ENCODE results near the gene EEF1B2.
"Not testable (repeated sequence)": the region's sequence is repeated elsewhere in the genome, so short reads cannot be mapped to it uniquely, and the experiment has no call there.

Gene EEF1B2
- 231 to 604 (median 383) reads per million in 4 experiments for total RNA-seq

DNA sequence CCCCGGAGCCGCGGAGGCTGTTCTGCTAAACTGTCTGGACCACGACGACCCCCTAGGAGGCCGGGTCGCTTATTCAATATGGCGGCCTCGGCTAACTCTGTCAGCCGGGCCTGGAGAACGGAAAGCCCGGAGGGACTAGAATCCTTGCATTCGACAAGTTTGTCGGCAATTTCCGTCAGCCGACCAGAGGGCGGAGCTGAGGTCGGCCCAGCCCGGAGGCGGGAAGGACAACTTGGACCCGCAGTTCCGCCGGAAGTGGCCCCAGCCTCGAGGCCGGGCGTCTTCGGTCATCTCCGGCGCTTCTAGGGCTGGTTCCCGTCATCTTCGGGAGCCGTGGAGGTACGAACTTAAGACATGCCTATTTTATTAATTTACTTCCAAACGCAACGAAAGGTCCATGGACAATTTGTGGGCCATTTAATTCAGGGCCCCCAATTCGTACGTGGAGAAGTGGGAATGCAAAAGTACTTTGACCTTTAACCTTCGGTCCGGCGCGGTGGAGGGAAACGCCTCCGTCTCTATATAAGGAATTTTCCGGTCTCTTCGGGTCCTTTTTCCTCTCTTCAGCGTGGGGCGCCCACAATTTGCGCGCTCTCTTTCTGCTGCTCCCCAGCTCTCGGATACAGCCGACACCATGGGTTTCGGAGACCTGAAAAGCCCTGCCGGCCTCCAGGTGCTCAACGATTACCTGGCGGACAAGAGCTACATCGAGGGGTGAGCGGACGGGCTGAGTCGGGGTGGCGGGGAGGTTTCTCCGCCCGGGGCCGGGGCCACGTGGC, at the start of gene EEF1B2, which contains the start of gene NDUFS1:
Gene EEF1B2 (plus strand): TSS at position 550 of the 779 bp plus-strand sequence. CDS start 85 bp downstream, at position 635.
Gene NDUFS1 (minus strand): TSS at position 99 of the 779 bp plus-strand sequence. CDS start 5,766 bp downstream, outside the sequence.
- peak; percentile 93 for DNase-seq

DNA sequence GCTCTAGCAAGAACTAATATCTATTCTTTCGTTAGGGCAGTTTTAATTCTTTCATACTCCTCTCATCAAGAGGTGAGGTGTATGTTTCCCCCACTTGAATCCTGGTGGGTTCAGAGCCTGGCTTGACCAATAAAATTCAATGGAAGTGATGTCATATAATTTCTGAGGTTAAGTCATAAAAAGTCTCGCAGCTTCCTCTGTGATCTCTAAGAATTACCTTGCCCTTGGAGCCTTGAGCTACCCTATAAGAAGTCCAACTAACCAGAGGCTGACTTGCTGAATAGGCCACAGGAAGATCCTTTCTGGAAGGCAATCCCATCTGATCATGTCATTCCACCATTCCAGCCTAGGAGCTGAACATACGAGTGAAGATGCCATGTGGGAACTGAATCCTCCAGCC, 47.6 kb upstream of the EEF1B2 start:
- DNase-seq = no peak

- no peak for DNase-seq
Measured at GRCh38 chr2:206112846-206113547, 46.7 kb upstream of the EEF1B2 start.

DNA sequence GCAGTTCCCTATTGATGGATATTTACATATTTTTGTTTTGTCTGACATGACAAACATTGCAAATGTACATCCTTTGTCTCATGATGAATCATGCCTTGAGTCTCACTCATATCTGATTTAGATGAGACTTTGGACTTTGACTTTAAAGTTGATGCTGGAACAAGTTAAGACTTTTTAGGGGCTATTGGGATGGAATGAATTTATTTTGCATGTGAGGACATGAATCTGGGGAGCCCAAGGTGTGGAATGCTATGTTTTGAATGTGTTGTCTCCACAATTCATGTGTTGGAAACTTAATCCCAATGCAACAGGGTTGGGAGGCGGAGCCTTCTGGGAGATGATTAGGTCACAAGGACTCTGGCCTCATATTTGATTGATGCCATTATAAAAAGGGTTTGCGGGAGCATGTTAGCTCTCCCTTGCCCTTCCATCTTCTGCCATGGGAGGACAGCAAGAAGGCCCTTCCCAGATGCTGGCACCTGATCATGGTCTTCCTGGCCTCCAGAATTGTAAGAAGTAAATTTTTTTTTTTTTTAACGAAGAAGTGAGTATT, 44.6 kb upstream of the EEF1B2 start:
- DNase-seq = no peak

DNA sequence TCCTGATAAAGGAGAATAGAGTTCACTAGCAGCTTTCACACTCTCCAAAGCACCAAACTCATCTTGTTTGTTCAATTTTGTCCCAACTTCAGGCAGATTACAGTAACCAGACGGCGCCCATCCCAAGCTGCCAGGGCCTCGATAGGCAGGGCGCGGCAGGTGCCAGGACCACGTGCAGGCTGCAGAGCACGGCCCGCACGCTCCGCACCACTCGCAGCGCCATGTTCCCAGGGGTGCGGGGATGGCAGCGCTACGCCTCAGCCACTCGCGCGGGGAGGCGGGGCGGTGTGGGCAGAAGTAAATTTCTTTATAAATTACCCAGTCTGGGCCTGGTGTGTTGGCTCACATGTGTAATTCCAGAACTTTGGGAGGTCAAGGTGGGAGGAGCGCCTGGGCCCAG, 43.4 kb upstream of the EEF1B2 start:
- DNase-seq = no peak

- DNase-seq = not testable (repeated sequence)
Measured at GRCh38 chr2:206122569-206122968, 37.1 kb upstream of the EEF1B2 start.

DNA sequence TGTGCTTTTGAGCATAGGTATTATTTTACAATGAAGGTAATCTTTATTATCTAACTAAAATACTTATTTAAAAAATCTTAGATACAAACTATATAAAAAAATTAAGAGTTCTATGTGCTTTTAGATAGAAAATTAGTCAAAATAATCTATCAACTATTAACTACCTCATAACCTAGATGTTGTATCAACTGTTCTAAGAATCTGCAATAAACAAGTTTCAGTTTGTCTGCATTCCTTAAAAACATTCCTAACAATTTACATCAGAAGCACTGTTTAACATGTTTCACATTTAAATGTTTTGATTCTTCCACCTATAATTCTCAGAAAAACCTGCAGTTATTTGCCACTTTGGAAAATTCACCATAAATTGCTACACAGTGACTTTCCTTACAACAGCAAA, 33.8 kb upstream of the EEF1B2 start:
- DNase-seq = no peak

- no peak for DNase-seq
Measured at GRCh38 chr2:206127656-206128055, 32.0 kb upstream of the EEF1B2 start.

DNA sequence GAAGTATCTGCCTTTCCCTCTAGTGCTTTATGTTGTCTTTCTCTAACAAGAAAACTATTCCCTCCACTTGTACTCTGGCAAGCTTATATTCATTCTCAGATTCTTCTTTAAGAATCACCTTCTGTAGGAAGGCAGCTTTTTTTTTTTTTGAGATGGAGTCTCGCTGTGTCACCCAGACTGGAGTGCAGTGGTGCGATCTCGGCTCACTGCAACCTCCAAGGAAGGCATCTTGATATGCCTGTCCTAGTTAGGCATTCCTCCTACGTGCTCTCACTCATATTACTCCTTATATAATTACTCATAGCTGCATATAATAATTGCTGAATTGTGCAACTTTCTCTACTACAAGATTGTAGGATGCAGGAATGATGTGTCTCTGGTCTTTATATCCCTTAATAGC, 16.2 kb upstream of the EEF1B2 start:
- no peak for DNase-seq

DNA sequence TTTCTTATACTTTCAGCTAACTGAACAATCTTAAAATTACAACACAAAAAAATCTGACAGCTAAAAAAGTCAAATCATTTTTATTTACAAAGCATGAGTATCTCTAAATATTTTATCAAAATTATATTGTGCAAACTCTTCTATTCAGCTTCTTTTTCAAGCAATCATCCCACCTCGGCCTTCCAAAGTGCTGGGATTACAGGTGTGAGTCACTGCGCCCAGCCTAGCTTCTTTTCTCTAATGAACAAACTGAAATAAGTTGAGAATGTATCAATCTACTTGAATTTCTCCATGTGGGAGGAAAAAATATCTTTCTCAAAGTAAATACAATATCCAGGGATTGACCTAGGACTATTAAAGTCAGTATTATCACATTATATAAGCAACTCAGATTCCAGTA, 15.3 kb upstream of the EEF1B2 start:
- no peak for DNase-seq

- no peak for DNase-seq
Measured at GRCh38 chr2:206145665-206146064, 14.0 kb upstream of the EEF1B2 start.

DNA sequence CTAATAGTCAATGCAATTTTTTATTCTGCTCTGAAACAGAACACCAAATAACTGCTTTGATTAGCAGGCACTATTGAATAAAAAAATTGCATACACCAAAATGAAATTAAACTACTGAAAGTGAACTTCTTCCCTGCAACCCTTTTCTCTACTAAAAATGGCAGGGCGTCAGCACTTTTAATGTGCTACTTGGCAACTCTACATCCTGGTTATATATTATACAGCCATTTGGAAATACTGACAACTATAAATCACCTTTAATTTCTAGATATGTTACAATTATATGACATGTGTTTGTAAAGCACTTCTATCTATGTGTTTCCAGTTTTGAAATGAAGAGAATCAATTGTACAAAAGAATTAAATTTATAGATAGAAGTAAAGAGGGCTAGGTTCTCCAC, 10.4 kb upstream of the EEF1B2 start:
- no peak for DNase-seq

DNA sequence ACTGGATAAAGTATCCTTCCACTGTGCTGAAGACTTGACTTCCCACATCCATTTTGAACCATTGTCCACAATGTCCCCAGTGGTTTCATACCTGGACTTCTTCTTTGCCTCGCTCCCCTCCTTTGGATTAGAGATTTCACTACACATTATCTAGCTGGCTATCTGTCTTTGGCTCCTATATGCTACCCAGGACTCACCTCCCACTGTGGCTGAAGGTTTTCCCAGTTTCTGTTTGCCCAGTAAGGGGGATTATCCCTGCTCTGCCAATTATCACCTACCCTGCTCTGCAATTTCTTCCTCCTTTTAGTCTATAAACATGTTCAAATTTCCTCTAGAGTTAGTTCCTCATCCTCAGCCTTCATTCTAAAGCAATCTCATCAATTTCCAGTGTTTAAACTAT, 9.5 kb upstream of the EEF1B2 start:
- DNase-seq = no peak

DNA sequence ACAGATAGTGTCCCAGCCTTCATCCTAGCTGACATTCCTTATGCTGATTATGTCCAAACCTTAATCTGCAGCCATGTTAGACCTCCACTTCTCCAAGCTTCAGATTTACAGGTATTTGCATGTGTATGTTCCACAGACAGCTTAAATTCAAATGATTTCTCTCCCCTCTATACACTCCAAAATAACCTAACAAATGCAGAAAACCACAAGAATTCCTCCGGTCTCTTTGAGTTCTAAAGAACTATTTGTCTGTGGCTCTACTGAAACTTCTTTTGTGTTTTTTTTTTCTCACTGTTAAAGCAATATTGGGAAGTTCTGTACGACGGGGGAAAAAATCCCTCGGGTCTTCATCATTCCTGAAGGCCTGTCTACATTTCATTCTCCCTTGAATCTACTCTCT, 9.1 kb upstream of the EEF1B2 start:
- no peak for DNase-seq

- DNase-seq = no peak
Measured at GRCh38 chr2:206154197-206154596, 5.5 kb upstream of the EEF1B2 start.

- DNase-seq = not testable (repeated sequence)
Measured at GRCh38 chr2:206157014-206157413, 2.7 kb upstream of the EEF1B2 start.

GRCh38 chr2:206158563-206159345, 941 bp upstream of the EEF1B2 start:
- DNase-seq = no peak

DNA sequence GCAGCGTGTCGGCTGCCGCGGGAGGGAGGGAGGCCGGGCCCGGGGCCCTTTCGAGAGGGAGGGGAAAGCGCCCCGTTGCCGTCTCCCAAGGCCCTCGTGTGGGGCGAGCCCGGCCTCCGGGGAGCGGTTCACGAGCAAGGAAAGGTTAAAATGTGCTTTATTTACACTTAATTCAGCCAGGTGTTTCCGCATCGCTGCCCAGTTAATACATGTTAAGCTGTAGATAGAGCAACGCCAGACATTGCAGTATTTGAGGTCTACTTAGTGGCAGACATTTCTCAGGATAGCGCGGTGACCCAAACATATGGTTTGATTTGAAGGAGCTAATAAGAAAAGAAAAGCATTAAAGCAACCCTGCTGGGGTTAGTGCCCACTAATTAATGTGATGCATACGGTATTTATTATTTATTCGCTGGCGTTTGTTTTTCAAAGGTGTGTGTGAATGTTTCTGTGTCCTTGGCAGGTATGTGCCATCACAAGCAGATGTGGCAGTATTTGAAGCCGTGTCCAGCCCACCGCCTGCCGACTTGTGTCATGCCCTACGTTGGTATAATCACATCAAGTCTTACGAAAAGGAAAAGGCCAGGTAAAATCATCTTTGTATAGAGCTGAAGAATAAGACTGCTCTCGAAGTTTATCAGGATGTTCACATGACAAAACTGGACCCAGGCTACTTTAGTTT, 571 bp downstream of the EEF1B2 start:
- no peak for DNase-seq

- no peak for DNase-seq
Measured at GRCh38 chr2:206160807-206161179, 1.1 kb downstream of the EEF1B2 start.

- DNase-seq = not testable (repeated sequence)
Measured at GRCh38 chr2:206162401-206162800, 2.7 kb downstream of the EEF1B2 start.

GRCh38 chr2:206163251-206163880, 3.7 kb downstream of the EEF1B2 start:
- no peak for DNase-seq
